Epithelial cell of proximal tubule (primary cell): ENCODE data around the gene CEBPB. TPM values are rescaled to one million over a fixed set of nuclear protein-coding genes. Genes with fewer than 3 reads are reported as not detected.

Experiments used
- DNase-seq: peaks from one replicate; pipeline ENCODE4 v3.0.0-alpha.2; 2011; ENCODE audit warnings: low read depth
- H3K4me3 ChIP-seq: 2 replicates; pipeline ENCODE4 v1.5.1; 2011; ENCODE audit warnings: low read depth, mild to moderate bottlenecking, low read length
- total RNA-seq: library from RNA; depleted of rRNA; stranded (reverse); fragments of >200 nt; gene quantifications from 2 replicates; pipeline ENCODE4 v1.2.3, GENCODE V29; 2015
- TF ChIP-seq, protein P1 (sequence below): conservative IDR thresholded peaks from 2 replicates; pipeline ENCODE4 v1.5.1; 2012; ENCODE audit warnings: low read depth, mild to moderate bottlenecking, low read length

The CEBPB gene
- total RNA-seq, 1 donor from 2014 or later, result 24.9 TPM

DNA sequence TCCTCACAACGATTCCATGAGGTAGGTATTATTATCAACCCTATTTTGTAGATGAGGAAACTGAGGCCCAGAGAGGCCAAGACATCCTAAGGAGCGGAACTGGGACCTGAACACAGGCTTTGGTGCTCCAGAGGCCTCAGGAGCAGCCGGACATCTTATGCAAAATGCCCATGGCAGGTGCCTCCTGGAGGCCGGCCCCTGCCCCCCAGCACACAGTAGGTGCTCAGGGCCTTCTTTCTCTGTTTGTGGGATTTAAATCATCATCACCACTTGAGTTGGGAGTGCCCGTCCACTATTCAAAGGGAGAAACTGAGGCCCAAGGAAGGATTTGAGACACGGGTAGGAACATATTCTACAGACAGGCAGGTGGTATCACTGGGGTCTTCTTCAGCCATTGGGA is 41.2 kb downstream of the CEBPB start:
- no peak overlapping the region for H3K4me3 ChIP-seq
- no peak for DNase-seq
- TF ChIP-seq, protein P1, sequence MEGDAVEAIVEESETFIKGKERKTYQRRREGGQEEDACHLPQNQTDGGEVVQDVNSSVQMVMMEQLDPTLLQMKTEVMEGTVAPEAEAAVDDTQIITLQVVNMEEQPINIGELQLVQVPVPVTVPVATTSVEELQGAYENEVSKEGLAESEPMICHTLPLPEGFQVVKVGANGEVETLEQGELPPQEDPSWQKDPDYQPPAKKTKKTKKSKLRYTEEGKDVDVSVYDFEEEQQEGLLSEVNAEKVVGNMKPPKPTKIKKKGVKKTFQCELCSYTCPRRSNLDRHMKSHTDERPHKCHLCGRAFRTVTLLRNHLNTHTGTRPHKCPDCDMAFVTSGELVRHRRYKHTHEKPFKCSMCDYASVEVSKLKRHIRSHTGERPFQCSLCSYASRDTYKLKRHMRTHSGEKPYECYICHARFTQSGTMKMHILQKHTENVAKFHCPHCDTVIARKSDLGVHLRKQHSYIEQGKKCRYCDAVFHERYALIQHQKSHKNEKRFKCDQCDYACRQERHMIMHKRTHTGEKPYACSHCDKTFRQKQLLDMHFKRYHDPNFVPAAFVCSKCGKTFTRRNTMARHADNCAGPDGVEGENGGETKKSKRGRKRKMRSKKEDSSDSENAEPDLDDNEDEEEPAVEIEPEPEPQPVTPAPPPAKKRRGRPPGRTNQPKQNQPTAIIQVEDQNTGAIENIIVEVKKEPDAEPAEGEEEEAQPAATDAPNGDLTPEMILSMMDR, result no peak

- TF ChIP-seq, protein P1, result no peak
- H3K4me3 ChIP-seq, result no peak overlapping the region
- no peak for DNase-seq
Measured at GRCh38 chr20:50232651-50233324, 42.2 kb downstream of the CEBPB start.

- TF ChIP-seq, protein P1, result no peak
- DNase-seq, result no peak
Measured at GRCh38 chr20:50233325-50234212, 42.9 kb downstream of the CEBPB start.

DNA sequence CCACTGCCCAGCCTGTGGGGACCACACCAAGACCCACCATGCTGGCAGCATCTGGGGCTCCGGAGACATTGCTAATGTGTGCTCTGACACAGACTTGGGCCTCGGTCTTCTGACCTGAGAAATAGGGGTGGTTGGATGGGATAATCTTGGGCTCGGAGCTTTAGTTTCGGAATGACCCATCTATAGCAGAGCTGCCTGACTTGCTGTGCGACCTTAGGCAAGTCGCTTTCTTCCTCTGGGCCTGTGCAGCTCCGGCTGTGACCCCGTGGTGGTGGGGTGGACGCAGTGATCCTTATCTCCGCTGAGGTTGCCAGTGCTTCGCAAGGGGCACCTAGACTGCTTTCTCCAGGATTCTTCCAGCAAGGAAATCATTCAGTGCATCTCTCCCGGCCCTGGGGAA is 43.7 kb downstream of the CEBPB start:
- no peak for DNase-seq
- H3K4me3 ChIP-seq, result no peak overlapping the region
- TF ChIP-seq, protein P1, result no peak

More at GRCh38 chr20:50233325-50234212, 42.9 kb downstream of the CEBPB start:
- H3K4me3 ChIP-seq, result no peak overlapping the region

DNA sequence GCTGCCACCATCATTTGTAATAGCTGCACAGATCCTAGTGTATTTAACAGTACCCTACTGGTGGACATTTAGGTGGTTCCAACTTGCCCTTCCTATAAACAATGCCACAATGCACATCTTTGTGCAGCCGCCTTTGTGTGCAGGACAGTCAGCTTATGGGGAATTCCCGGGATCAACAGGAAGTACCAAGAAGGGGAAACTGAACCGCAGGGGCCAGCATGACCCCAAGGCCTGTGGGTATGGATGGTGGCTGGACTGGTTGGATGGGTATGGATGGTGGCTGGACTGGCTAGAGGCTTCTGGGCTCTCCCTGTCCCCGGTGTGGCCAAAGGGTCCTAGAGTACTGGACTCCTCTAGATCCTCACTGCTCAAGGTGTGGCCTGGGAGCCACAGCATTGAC is 46.7 kb downstream of the CEBPB start:
- TF ChIP-seq, protein P1, result no peak
- no peak for DNase-seq
- no peak overlapping the region for H3K4me3 ChIP-seq

GRCh38 chr20:50238081-50238800 is 47.6 kb downstream of the CEBPB start:
- no peak overlapping the region for H3K4me3 ChIP-seq
- TF ChIP-seq, protein P1, result no peak
- no peak for DNase-seq
